Pericardium fibroblast (primary cell): ENCODE results near the gene DYNC2I2. TPM values are rescaled to one million over a fixed set of nuclear protein-coding genes. Genes with fewer than 3 reads are reported as not detected.

Experiments
- total RNA-seq: library from RNA; depleted of rRNA; stranded (reverse); fragments of >200 nt; gene quantifications from 2 replicates; pipeline ENCODE4 v1.2.3, GENCODE V29; 2015

The DYNC2I2 gene
- total RNA-seq: 27.4 and 33.6 TPM in 2 replicates

DNA sequence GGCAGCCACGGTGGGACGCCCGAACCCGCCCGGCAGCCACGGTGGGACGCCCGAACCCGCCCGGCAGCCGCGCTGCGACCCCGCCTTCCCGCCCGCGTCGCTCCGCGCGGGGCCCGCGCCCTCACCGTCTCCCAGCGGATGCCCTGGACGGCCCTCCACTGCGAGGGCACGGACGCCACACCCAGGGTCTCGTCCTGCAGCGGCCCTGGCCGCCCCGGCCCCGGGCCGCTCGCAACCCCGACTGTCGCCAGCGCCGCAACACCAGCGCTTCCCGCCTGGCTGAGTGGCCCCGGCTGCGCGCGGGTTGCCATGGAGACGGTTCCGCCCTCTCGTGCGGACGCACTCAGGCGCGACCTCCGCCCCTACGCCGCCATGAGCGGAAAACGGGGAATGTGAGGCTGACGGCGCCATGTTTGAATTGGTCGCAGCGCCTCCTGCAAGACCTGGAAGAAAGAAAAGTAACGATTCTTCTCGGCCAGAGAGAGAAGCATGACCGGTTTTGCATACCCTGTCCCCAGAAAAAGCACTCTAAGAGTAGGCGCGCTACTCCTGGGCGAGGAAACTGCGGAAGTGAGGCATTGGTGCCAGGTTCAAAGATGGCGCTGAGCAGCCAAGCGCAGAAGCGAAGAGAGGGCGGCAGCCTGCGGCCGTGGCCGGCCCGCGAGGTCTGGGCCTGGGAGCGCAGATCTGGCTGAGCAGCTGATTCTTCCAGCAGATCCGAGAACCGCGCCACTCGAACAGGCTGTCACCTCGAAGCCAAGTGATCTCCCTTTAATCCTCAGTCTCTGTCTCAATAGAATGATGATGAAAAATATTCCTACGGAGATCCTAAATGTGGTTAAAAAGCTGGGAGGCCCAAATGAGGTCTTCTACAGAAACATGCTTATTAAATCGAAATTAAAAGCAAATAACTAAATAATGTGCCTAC, at the start of gene DYNC2I2:
Gene DYNC2I2 (minus strand): TSS at position 432 of the 928 bp plus-strand sequence. CDS start 121 bp downstream, at position 311.

DNA sequence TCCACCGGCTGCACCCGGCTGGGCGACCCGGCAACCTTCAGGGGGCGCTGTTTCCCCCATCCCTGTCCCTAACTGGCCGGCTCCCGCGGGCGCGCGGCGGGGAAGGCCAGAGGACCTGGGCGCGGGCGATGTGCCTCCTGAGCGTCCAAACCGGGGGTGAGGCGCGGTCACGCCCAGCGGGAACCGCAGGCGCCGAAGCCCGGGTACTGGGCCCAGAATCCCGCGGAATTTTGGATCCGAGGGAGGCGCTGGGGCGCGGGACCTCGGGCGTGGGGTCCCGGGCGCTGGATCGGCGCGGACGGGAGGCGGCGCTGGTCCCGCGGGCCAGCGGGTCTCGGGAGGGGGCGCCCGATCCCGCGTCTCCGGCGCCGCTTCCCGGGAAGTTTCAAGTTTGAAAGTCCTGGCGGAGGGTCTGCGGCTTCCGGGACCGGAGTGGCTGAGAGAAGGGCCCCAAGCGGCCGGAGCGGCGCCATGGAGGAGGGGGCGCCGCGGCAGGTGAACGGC, 45.9 kb upstream of the DYNC2I2 start, which contains the start of gene PKN3:
Gene PKN3 (plus strand): TSS at position 59 of the 504 bp plus-strand sequence. CDS start 413 bp downstream, at position 472.

DNA sequence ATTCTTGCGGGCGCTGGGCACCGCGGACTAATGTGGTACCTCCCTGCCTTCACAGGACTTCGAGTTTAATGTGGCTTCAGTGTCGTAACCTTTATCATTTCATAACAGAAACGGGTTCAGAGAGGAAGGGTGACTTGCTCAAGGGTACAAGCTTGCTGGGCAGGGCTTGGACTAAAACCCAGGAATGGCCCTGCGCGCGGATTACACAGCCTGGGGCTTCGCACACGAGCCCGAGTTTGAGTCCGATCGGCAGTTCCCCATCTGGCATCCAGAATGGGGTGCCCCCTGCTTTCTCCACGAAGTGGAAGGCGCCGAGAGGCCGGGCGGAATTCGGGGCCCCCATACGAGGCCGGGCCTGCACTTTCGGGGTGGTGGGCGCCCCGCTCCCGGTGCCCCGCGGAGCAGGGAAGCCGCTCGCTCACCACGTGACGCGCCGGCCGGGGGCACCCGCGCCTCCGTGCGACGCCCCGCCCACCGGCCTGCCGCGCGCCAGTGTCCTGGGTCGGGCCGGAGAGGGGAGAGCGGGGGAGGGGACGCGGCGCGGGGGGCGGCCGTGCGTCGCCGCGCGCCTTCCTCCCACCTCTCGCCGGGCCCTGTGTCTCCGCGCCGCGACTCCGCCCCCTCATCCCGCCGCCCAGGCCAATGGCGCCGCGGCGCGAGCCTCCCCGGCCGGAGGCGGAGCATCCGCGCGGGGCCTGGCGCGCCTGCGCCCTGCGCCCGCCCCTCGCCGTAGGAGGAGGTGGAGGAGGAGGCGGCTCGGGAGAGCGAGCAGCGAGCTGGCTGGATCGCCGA, 32.0 kb upstream of the DYNC2I2 start, which contains the start of gene SET:
Gene SET (plus strand): TSS at position 722 of the 792 bp plus-strand sequence. CDS start 361 bp downstream, outside the sequence.

Other genes with a start within 250 kb of the DYNC2I2 start
- gene CERCAM, start 236.0 kb downstream of the DYNC2I2 start, total RNA-seq: 128 and 233 TPM in 2 replicates
- 19.8 and 20.8 TPM in 2 replicates for gene ODF2, start 200.8 kb downstream of the DYNC2I2 start, total RNA-seq
- gene GLE1, start 152.1 kb downstream of the DYNC2I2 start, total RNA-seq: 18.6 and 22.9 TPM in 2 replicates
- 185 and 358 TPM in 2 replicates for gene SPTAN1, start 104.3 kb downstream of the DYNC2I2 start, total RNA-seq
- 228 and 233 TPM in 2 replicates for gene SET, start 32.4 kb upstream of the DYNC2I2 start, total RNA-seq
- 1.0 and 1.8 TPM in 2 replicates for gene PKN3, start 45.7 kb upstream of the DYNC2I2 start, total RNA-seq
- gene ZDHHC12, start 67.3 kb upstream of the DYNC2I2 start, total RNA-seq: 44.8 and 52.5 TPM in 2 replicates
- gene ZER1, start 115.1 kb upstream of the DYNC2I2 start, total RNA-seq: 23.9 and 28.9 TPM in 2 replicates
- 10.8 and 12.5 TPM in 2 replicates for gene TBC1D13, start 130.4 kb upstream of the DYNC2I2 start, total RNA-seq
- gene ENDOG, start 161.7 kb upstream of the DYNC2I2 start, total RNA-seq: 26.4 and 28.0 TPM in 2 replicates
- gene SPOUT1, start 172.9 kb upstream of the DYNC2I2 start, total RNA-seq: 12.5 and 17.7 TPM in 2 replicates
- gene KYAT1, start 225.1 kb upstream of the DYNC2I2 start, total RNA-seq: 2.7 and 5.8 TPM in 2 replicates
- 21.3 and 31.4 TPM in 2 replicates for gene LRRC8A, start 225.3 kb upstream of the DYNC2I2 start, total RNA-seq